SK-N-SH (cell line): ENCODE measurements around the gene NEK6. TPM values are rescaled to one million over a fixed set of nuclear protein-coding genes. Genes with fewer than 3 reads are reported as not detected.

Experiments
- CTCF ChIA-PET: fragments of 300-600, 350-600 bp; formaldehyde crosslinking; extraction: SDS; loops from one replicate; lab custom pipeline; 2021; lab: Yijun Ruan, JAX
- POLR2A ChIA-PET: fragments of 350-600 bp; sonication (Branson Sonifier 250); formaldehyde crosslinking; extraction: SDS; loops from one replicate; lab custom pipeline; 2020; ENCODE audit warnings: antibody characterized with exemption, inconsistent platforms; lab: Yijun Ruan, JAX
- DNase-seq: peaks from one replicate; pipeline ENCODE4 v3.0.0; 2012
- H2AFZ ChIP-seq: fragments of 200-600 bp; sonication (generic); 2 replicates; pipeline ENCODE4 v1.8.1; 2016; ENCODE audit warnings: antibody characterized with exemption, mild to moderate bottlenecking, low read depth
- H3F3A ChIP-seq: fragments of 200-600 bp; sonication (generic); replicated peaks from 2 replicates; pipeline ENCODE3; 2016; ENCODE audit warnings: antibody characterized with exemption, mild to moderate bottlenecking; ENCODE audit not compliant: insufficient read depth
- H3K27ac ChIP-seq, 2 experiments: fragments of 200-500 bp in 1 of 2; fragments of 200-600 bp in 1 of 2; sonication (Bioruptor generic) in 1 of 2; sonication (generic), shearing (Covaris generic) in 1 of 2; 2 replicates each; pipeline versions ENCODE4 v1.5.1 to v1.6.1; 2014 to 2016; ENCODE audit warnings: low read depth in 2 of 2, inconsistent platforms in 1 of 2, low read length in 1 of 2, mild to moderate bottlenecking in 1 of 2, mixed read lengths in 1 of 2
- H3K27me3 ChIP-seq: fragments of 200-600 bp; sonication (generic), shearing (Covaris generic); 2 replicates; pipeline ENCODE4 v1.6.1; 2016; ENCODE audit warnings: mixed run types; ENCODE audit not compliant: insufficient read depth
- H3K36me3 ChIP-seq, 2 experiments: fragments of 200-500 bp in 1 of 2; fragments of 200-600 bp in 1 of 2; sonication (Bioruptor generic) in 1 of 2; sonication (generic) in 1 of 2; replicated peaks in 1 of 2; 2 replicates each; pipeline versions ENCODE3 to v1.5.1; 2014 to 2016; ENCODE audit warnings: low read length in 1 of 2, mild to moderate bottlenecking in 1 of 2; ENCODE audit not compliant: insufficient read depth in 2 of 2, control insufficient read depth in 1 of 2
- H3K4me1 ChIP-seq, 2 experiments: fragments of 200-500 bp in 1 of 2; fragments of 200-600 bp in 1 of 2; sonication (Bioruptor generic) in 1 of 2; sonication (generic), shearing (Covaris generic) in 1 of 2; 2 replicates each; pipeline versions ENCODE4 v1.5.1 to v1.6.1; 2014 to 2016; ENCODE audit warnings: low read depth in 1 of 2, low read length in 1 of 2, mixed run types in 1 of 2; ENCODE audit not compliant: insufficient read depth in 2 of 2, control insufficient read depth in 1 of 2
- H3K4me2 ChIP-seq: fragments of 200-600 bp; sonication (generic), shearing (Covaris generic); 2 replicates; pipeline ENCODE4 v1.6.1; 2017; ENCODE audit warnings: mixed run types
- H3K4me3 ChIP-seq, 2 experiments: fragments of 200-500 bp in 1 of 2; fragments of 200-600 bp in 1 of 2; sonication (Bioruptor generic) in 1 of 2; sonication (generic), shearing (Covaris generic) in 1 of 2; 2 replicates each; pipeline versions ENCODE4 v1.5.1 to v1.8.1; 2014 to 2016; ENCODE audit warnings: low read depth in 2 of 2, inconsistent platforms in 1 of 2, low read length in 1 of 2, mild to moderate bottlenecking in 1 of 2, mixed read lengths in 1 of 2, moderate library complexity in 1 of 2
- H3K79me2 ChIP-seq: fragments of 200-600 bp; sonication (generic); 2 replicates; pipeline ENCODE4 v1.8.1; 2017; ENCODE audit warnings: mild to moderate bottlenecking; ENCODE audit not compliant: insufficient read depth
- H3K9ac ChIP-seq: fragments of 200-600 bp; sonication (generic); 2 replicates; pipeline ENCODE4 v1.6.1; 2017; ENCODE audit warnings: mixed run types
- H3K9me2 ChIP-seq: fragments of 200-600 bp; sonication (generic); 2 replicates; pipeline ENCODE4 v1.6.1; 2017; ENCODE audit warnings: mixed run types
- H3K9me3 ChIP-seq: fragments of 200-600 bp; sonication (generic); 2 replicates; pipeline ENCODE4 v1.6.1; 2017; ENCODE audit warnings: mixed run types, mild to moderate bottlenecking, moderate library complexity
- H4K20me1 ChIP-seq: fragments of 200-600 bp; sonication (generic); 2 replicates; pipeline ENCODE4 v1.6.1; 2017; ENCODE audit warnings: mild to moderate bottlenecking, mixed run types; ENCODE audit not compliant: insufficient read depth
- EP300 ChIP-seq, 2 experiments: IDR thresholded peaks; 2 replicates each; pipeline versions ENCODE4 v1.4.0 to v1.6.1; 2012; ENCODE audit warnings: borderline replicate concordance in 1 of 2, low read depth in 1 of 2, low read length in 1 of 2
- FOXJ3 ChIP-seq: sonication (generic); formaldehyde crosslinking; IDR thresholded peaks from 2 replicates; pipeline ENCODE4 v1.5.1; 2020; ENCODE audit warnings: mild to moderate bottlenecking, missing genetic modification reagents
- FOXM1 ChIP-seq: IDR thresholded peaks from 2 replicates; pipeline ENCODE4 v1.4.0; 2012; ENCODE audit warnings: low read depth, mild to moderate bottlenecking
- GABPA ChIP-seq: IDR thresholded peaks from 2 replicates; pipeline ENCODE4 v1.4.0; 2012; ENCODE audit warnings: low read depth, mild to moderate bottlenecking
- GATA2 ChIP-seq: sonication (generic); formaldehyde crosslinking; IDR thresholded peaks from 2 replicates; pipeline ENCODE4 v1.5.0; 2020; ENCODE audit warnings: mild to moderate bottlenecking, missing genetic modification reagents
- MEF2A ChIP-seq: IDR thresholded peaks from 2 replicates; pipeline ENCODE4 v1.4.0; 2012; ENCODE audit warnings: low read depth, borderline replicate concordance
- MXI1 ChIP-seq: IDR thresholded peaks from 2 replicates; pipeline ENCODE4 v1.6.1; 2012; ENCODE audit warnings: mild to moderate bottlenecking, low read depth, low read length, improper control_type of control experiment
- NFIC ChIP-seq: IDR thresholded peaks from 2 replicates; pipeline ENCODE4 v1.4.0; 2012; ENCODE audit warnings: borderline replicate concordance
- POLR2AphosphoS5 ChIP-seq: IDR thresholded peaks from 2 replicates; pipeline ENCODE4 v1.6.1; 2012; ENCODE audit warnings: low read depth, low read length
- RAD21 ChIP-seq: IDR thresholded peaks from 2 replicates; pipeline ENCODE4 v1.6.1; 2012; ENCODE audit warnings: mild to moderate bottlenecking, low read length
- RCOR1 ChIP-seq: fragments of 150-350 bp; IDR thresholded peaks from 2 replicates; pipeline ENCODE4 v1.6.1; 2017; ENCODE audit warnings: antibody characterized with exemption, low read length
- RFX5 ChIP-seq: IDR thresholded peaks from 2 replicates; pipeline ENCODE4 v1.6.1; 2012; ENCODE audit warnings: mild to moderate bottlenecking, improper control_type of control experiment, low read length
- RXRA ChIP-seq: IDR thresholded peaks from 2 replicates; pipeline ENCODE4 v1.4.0; 2012; ENCODE audit warnings: low read depth, mild to moderate bottlenecking, borderline replicate concordance
- SIN3A ChIP-seq: IDR thresholded peaks from 2 replicates; pipeline ENCODE4 v1.6.1; 2012; ENCODE audit warnings: low read depth, mild to moderate bottlenecking, low read length, moderate library complexity, borderline replicate concordance
- TCF12 ChIP-seq: IDR thresholded peaks from 2 replicates; pipeline ENCODE4 v1.4.0; 2012
- WGBS: methylation state at CpG from one replicate; pipeline ENCODE4 v1.1.6; 2017; ENCODE audit warnings: low lambda C conversion rate; 5-methylcytosine and 5-hydroxymethylcytosine counted together
- polyA plus RNA-seq, 3 experiments: library from polyadenylated mRNA; depleted of rRNA; stranded (reverse); fragments of >200 nt; gene quantifications; 2 replicates each; pipeline ENCODE4 v1.2.3, GENCODE V29; 2012
- TF ChIP-seq, protein P1 (sequence below): fragments of 200-600 bp; sonication (generic); IDR thresholded peaks from 2 replicates; pipeline ENCODE4 v1.6.1; 2017; ENCODE audit warnings: antibody characterized with exemption, mild to moderate bottlenecking, moderate library complexity
- TF ChIP-seq, protein P2 (sequence below): IDR thresholded peaks from 2 replicates; pipeline ENCODE4 v1.4.0; 2012; ENCODE audit warnings: low read depth, borderline replicate concordance
- TF ChIP-seq, protein P3 (sequence below): fragments of 150-350 bp; IDR thresholded peaks from 2 replicates; pipeline ENCODE4 v1.6.1; 2017; ENCODE audit warnings: antibody characterized with exemption, low read length, low read depth, borderline replicate concordance
- TF ChIP-seq, protein P4 (sequence below): IDR thresholded peaks from 2 replicates; pipeline ENCODE4; 2012
- TF ChIP-seq, protein P5 (sequence below): IDR thresholded peaks from 2 replicates; pipeline ENCODE4 v1.4.0; 2012; ENCODE audit warnings: low read depth, borderline replicate concordance

The NEK6 gene
- polyA plus RNA-seq, 1 of the 3 experiments (the other 2 are of a cell fraction) = 89.8 TPM

DNA sequence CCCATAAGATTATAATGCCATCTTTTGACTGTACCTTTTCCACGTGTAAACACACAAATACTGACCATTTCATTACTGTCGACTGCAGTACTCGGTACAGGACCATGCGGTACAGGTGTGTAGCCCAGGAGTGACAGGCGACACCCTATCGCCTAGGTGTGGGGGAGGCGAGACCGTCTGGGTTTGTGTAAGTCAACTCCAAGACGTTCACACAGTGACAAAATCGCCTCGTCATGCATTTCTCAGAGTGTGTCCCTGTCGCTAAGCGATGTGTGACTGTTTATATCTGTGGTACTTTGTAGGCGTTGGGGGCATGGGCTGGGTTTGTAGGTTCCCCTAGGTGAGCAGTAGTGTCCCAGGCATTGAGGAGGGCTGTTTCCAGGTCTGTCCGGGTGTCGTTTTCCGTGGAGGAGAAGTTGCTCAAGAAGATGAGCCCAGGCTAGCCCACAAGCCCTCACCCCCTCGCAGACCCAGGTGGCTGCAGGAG is 20.3 kb downstream of the NEK6 start:
- H3K9ac ChIP-seq = no peak overlapping the region
- H3K27me3 ChIP-seq = no peaks in the 10 kb centered on the region
- no peak overlapping the region for H3K4me3 ChIP-seq
- H3K4me2 ChIP-seq = no peak overlapping the region
- H3K36me3 ChIP-seq = peaks cover 0 to 3% of the 10 kb centered on the region in 2 experiments
- H3K9me3 ChIP-seq = no peaks in the 10 kb centered on the region
- H4K20me1 ChIP-seq = peaks cover 100% of the 10 kb centered on the region
- ChIA-PET POLR2A (no interaction called here), CTCF (no interaction called here)
- H3K9me2 ChIP-seq = no peaks in the 10 kb centered on the region
- peaks cover 9 to 11% of the 10 kb centered on the region in 2 experiments; a peak in 2 of 4 replicates for H3K4me1 ChIP-seq
- 94% methylated on average over 16 of the region's 18 CpGs for WGBS
- H3K27ac ChIP-seq = no peak overlapping the region
- DNase-seq = no peak
- H3K79me2 ChIP-seq = peaks cover 100% of the 10 kb centered on the region
- H2AFZ ChIP-seq = no peak overlapping the region
- H3F3A ChIP-seq = peaks cover 6% of the 10 kb centered on the region
- no peak for TF ChIP-seq MXI1
- TF ChIP-seq GATA2 (CRISPR knock-in tag) = no peak
- no peak for TF ChIP-seq MEF2A
- TF ChIP-seq, protein P1, sequence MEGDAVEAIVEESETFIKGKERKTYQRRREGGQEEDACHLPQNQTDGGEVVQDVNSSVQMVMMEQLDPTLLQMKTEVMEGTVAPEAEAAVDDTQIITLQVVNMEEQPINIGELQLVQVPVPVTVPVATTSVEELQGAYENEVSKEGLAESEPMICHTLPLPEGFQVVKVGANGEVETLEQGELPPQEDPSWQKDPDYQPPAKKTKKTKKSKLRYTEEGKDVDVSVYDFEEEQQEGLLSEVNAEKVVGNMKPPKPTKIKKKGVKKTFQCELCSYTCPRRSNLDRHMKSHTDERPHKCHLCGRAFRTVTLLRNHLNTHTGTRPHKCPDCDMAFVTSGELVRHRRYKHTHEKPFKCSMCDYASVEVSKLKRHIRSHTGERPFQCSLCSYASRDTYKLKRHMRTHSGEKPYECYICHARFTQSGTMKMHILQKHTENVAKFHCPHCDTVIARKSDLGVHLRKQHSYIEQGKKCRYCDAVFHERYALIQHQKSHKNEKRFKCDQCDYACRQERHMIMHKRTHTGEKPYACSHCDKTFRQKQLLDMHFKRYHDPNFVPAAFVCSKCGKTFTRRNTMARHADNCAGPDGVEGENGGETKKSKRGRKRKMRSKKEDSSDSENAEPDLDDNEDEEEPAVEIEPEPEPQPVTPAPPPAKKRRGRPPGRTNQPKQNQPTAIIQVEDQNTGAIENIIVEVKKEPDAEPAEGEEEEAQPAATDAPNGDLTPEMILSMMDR = no peak
- no peak for TF ChIP-seq TCF12
- no peak for TF ChIP-seq FOXJ3 (CRISPR knock-in tag)

DNA sequence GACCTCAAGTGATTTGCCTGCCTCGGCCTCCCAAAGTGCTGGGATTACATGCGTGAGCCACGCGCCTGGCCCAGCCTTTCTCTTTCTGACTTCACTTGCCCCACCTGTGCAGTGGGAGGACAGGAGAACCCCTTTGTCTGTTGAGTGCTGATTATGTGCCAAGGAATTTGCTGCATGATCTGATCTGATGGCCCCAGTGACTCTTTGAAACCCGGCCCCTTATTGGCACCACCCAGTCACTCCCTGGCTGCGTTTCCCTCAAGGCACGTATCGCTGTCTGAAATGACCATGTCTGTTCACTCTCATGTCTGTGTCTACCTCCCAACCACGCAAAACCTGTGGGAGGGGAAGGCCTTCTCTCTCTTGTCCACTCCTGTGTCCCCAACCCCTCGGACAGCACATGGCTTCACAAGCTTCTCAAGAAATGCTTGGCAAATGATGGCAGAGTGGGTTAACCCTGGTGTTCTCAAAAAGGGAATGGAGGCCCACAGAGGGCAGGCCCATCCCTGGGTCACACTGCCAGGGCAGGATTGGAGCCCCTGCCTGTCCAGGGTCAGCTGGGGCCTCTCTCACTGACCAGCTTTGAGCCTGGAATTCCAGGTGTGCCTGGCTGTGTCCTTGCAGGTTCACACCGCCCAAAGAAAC is 21.9 kb downstream of the NEK6 start:
- Histone ChIP-seq H4K20me1 (peaks cover 99% of the 10 kb centered on the region), H3K4me2 (0 out of 2 replicates have a peak overlapping the region, but pooled peaks have one; percentile 9), H3K27ac (peak overlapping the region; percentile 30 to 62; a peak in 3 of 4 replicates), H3K4me3 (no peak overlapping the region), H3K27me3 (no peaks in the 10 kb centered on the region), H3K79me2 (peaks cover 100% of the 10 kb centered on the region), H3K9ac (no peak overlapping the region), H3K36me3 (peaks cover 0 to 3% of the 10 kb centered on the region in 2 experiments), H3K9me2 (no peaks in the 10 kb centered on the region), H2AFZ (no peak overlapping the region), H3K4me1 (peaks cover 9 to 11% of the 10 kb centered on the region in 2 experiments; a peak in 2 of 4 replicates), H3K9me3 (no peaks in the 10 kb centered on the region), H3F3A (peaks cover 6% of the 10 kb centered on the region)
- ChIA-PET CTCF (interaction anchor here (0.5 to 0.6 kb wide), 2 partner anchors 75 to 1043 kb away, joined by 3 read pairs; no protein-coding TSS in a partner anchor), POLR2A (no interaction called here)
- 90% methylated on average over 11 of the region's 11 CpGs for WGBS
- DNase-seq = no peak
- TF ChIP-seq EP300 (IDR thresholded peaks at IDR 0.05; ENCODE audit: borderline replicate concordance in 1 of 2, low read depth in 1 of 2, low read length in 1 of 2) (no peak), MEF2A (no peak), NFIC (no peak), RXRA (no peak), POLR2AphosphoS5 (no peak), MXI1 (no peak), RCOR1 (no peak), GABPA (no peak), RAD21 (no peak), SIN3A (no peak), TCF12 (no peak), FOXM1 (no peak), RFX5 (no peak)
- TF ChIP-seq, protein P2, sequence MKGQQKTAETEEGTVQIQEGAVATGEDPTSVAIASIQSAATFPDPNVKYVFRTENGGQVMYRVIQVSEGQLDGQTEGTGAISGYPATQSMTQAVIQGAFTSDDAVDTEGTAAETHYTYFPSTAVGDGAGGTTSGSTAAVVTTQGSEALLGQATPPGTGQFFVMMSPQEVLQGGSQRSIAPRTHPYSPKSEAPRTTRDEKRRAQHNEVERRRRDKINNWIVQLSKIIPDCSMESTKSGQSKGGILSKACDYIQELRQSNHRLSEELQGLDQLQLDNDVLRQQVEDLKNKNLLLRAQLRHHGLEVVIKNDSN = no peak
- TF ChIP-seq, protein P3, sequence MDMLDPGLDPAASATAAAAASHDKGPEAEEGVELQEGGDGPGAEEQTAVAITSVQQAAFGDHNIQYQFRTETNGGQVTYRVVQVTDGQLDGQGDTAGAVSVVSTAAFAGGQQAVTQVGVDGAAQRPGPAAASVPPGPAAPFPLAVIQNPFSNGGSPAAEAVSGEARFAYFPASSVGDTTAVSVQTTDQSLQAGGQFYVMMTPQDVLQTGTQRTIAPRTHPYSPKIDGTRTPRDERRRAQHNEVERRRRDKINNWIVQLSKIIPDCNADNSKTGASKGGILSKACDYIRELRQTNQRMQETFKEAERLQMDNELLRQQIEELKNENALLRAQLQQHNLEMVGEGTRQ = no peak
- TF ChIP-seq, protein P4, sequence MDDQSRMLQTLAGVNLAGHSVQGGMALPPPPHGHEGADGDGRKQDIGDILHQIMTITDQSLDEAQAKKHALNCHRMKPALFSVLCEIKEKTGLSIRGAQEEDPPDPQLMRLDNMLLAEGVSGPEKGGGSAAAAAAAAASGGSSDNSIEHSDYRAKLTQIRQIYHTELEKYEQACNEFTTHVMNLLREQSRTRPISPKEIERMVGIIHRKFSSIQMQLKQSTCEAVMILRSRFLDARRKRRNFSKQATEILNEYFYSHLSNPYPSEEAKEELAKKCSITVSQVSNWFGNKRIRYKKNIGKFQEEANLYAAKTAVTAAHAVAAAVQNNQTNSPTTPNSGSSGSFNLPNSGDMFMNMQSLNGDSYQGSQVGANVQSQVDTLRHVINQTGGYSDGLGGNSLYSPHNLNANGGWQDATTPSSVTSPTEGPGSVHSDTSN = no peak
- TF ChIP-seq, protein P5, sequence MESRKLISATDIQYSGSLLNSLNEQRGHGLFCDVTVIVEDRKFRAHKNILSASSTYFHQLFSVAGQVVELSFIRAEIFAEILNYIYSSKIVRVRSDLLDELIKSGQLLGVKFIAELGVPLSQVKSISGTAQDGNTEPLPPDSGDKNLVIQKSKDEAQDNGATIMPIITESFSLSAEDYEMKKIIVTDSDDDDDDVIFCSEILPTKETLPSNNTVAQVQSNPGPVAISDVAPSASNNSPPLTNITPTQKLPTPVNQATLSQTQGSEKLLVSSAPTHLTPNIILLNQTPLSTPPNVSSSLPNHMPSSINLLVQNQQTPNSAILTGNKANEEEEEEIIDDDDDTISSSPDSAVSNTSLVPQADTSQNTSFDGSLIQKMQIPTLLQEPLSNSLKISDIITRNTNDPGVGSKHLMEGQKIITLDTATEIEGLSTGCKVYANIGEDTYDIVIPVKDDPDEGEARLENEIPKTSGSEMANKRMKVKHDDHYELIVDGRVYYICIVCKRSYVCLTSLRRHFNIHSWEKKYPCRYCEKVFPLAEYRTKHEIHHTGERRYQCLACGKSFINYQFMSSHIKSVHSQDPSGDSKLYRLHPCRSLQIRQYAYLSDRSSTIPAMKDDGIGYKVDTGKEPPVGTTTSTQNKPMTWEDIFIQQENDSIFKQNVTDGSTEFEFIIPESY = no peak
